PC-3 (cell line): ENCODE data around the gene CDKL5. TPM values are rescaled to one million over a fixed set of nuclear protein-coding genes. Genes with fewer than 3 reads are reported as not detected.

Experiments used
- ATAC-seq: fragments of 200-7000 bp; cut with Tn5 transposase; 2 replicates; pipeline ENCODE4 v1.9.1; 2020; ENCODE audit warnings: mild to moderate bottlenecking, moderate library complexity
- BruUV-seq: library from RNA; stranded (reverse); fragments of 400-500 nt; replicated peaks from 2 replicates; lab custom pipeline; 2021; lab: Mats Ljungman, UMichigan
- CTCF ChIA-PET: fragments of 300-600 bp; sonication (Branson Sonifier 250); formaldehyde crosslinking; loops from one replicate; lab custom pipeline; 2022; ENCODE audit warnings: antibody characterized with exemption; lab: Charles Lee
- POLR2A ChIA-PET: fragments of 300-600 bp; sonication (Branson Sonifier 250); formaldehyde crosslinking; loops from one replicate; lab custom pipeline; 2022; ENCODE audit warnings: antibody characterized with exemption; ENCODE audit not compliant: unreplicated experiment; lab: Charles Lee
- DNase-seq: peaks from one replicate; pipeline ENCODE4 v3.0.0-alpha.2; 2015
- H2AFZ ChIP-seq: fragments of 300-600 bp; sonication (generic); 2 replicates; pipeline ENCODE4 v1.6.0; 2016; ENCODE audit warnings: antibody characterized with exemption, low read length
- H3F3A ChIP-seq: fragments of 300-600 bp; sonication (generic); one replicate; pipeline ENCODE4 v1.6.0; 2017; ENCODE audit warnings: antibody characterized with exemption, low read length, control low read depth, mild to moderate bottlenecking; ENCODE audit not compliant: unreplicated experiment
- H3K27ac ChIP-seq: fragments of 300-600 bp; sonication (generic); 2 replicates; pipeline ENCODE4 v1.5.1; 2016; ENCODE audit warnings: mild to moderate bottlenecking, low read length
- H3K27me3 ChIP-seq: fragments of 300-600 bp; sonication (generic); 2 replicates; pipeline ENCODE4 v1.6.1; 2016; ENCODE audit warnings: low read length, mixed read lengths
- H3K36me3 ChIP-seq: fragments of 300-600 bp; sonication (generic); 2 replicates; pipeline ENCODE4 v1.6.1; 2016; ENCODE audit warnings: low read depth, mixed run types, low read length, mixed read lengths
- H3K4me1 ChIP-seq: fragments of 300-600 bp; sonication (generic); 2 replicates; pipeline ENCODE4 v1.5.1; 2016; ENCODE audit warnings: low read length; ENCODE audit not compliant: insufficient read depth
- H3K4me2 ChIP-seq: fragments of 300-600 bp; sonication (generic); 2 replicates; pipeline ENCODE4 v1.6.0; 2016; ENCODE audit warnings: low read length
- H3K4me3 ChIP-seq: fragments of 300-600 bp; sonication (generic); 2 replicates; pipeline ENCODE4 v1.5.1; 2016; ENCODE audit warnings: mild to moderate bottlenecking, low read length, mixed read lengths
- H3K79me2 ChIP-seq: fragments of 300-600 bp; sonication (generic); 2 replicates; pipeline ENCODE4 v1.6.1; 2017; ENCODE audit warnings: low read length, mixed read lengths
- H3K9ac ChIP-seq: fragments of 300-600 bp; sonication (generic); 2 replicates; pipeline ENCODE4 v1.6.0; 2016; ENCODE audit warnings: mild to moderate bottlenecking, low read length
- H3K9me2 ChIP-seq: fragments of 300-600 bp; sonication (generic); replicated peaks from 2 replicates; pipeline ENCODE4 v1.6.1; 2016; ENCODE audit warnings: mixed run types, low read length, mixed read lengths
- H3K9me3 ChIP-seq: fragments of 300-600 bp; sonication (generic); 2 replicates; pipeline ENCODE4 v1.6.1; 2016; ENCODE audit warnings: low read length, mixed read lengths
- H4K20me1 ChIP-seq: fragments of 300-600 bp; sonication (generic); 2 replicates; pipeline ENCODE4 v1.6.1; 2016; ENCODE audit warnings: low read length, mixed read lengths
- CTCF ChIP-seq: fragments of 300-600 bp; sonication (generic); conservative IDR thresholded peaks from 2 replicates; pipeline ENCODE4 v1.5.1; 2017; ENCODE audit warnings: antibody characterized with exemption, low read depth, mild to moderate bottlenecking, low read length
- EZH2 ChIP-seq: fragments of 300-600 bp; sonication (generic); IDR thresholded peaks from one replicate; pipeline ENCODE4 v1.6.1; 2017; ENCODE audit warnings: antibody characterized with exemption, mild to moderate bottlenecking, low read length; ENCODE audit not compliant: unreplicated experiment
- EZH2phosphoT487 ChIP-seq: fragments of 300-600 bp; sonication (generic); IDR thresholded peaks from 2 replicates; pipeline ENCODE4 v1.6.1; 2018; ENCODE audit warnings: mild to moderate bottlenecking, antibody characterized with exemption, low read length, borderline replicate concordance
- intact Hi-C: fragments of 100-400 bp; cut with micrococcal nuclease; formaldehyde crosslinking; loops from 2 replicates; pipeline ENCODE4 v1.9.0; 2023
- total RNA-seq: library from RNA; depleted of rRNA; stranded (reverse); fragments of >200 nt; gene quantifications from 2 replicates; pipeline ENCODE4 v1.2.3, GENCODE V29; 2014

Gene CDKL5
- total RNA-seq, 1 experiment from 2014 or later = 2.9 TPM

GRCh38 chrX:18654875-18655836 is 229.7 kb downstream of the CDKL5 start:
- Histone ChIP-seq H2AFZ (no peak overlapping the region), H3K9me2 (no peaks in the 10 kb centered on the region), H3F3A (no peaks in the 10 kb centered on the region), H4K20me1 (no peaks in the 10 kb centered on the region), H3K27me3 (no peaks in the 10 kb centered on the region), H3K4me2 (no peak overlapping the region), H3K36me3 (no peaks in the 10 kb centered on the region), H3K9ac (no peak overlapping the region), H3K9me3 (no peaks in the 10 kb centered on the region), H3K27ac (no peak overlapping the region), H3K4me3 (no peak overlapping the region), H3K4me1 (no peaks in the 10 kb centered on the region), H3K79me2 (no peaks in the 10 kb centered on the region)
- intact Hi-C loops = no loop called here
- no peak for TF ChIP-seq EZH2
- no peak for TF ChIP-seq CTCF
- TF ChIP-seq EZH2phosphoT487 = no peak
- BruUV-seq = no TSS peak
- POLR2A ChIA-PET = no interaction called here
- CTCF ChIA-PET = no interaction called here
- ATAC-seq (no peak), DNase-seq (no peak)

GRCh38 chrX:18661273-18661672 is 235.9 kb downstream of the CDKL5 start:
- no peaks in the 10 kb centered on the region for H4K20me1 ChIP-seq
- BruUV-seq = no TSS peak
- H3K4me2 ChIP-seq = no peak overlapping the region
- H3K36me3 ChIP-seq = no peaks in the 10 kb centered on the region
- TF ChIP-seq EZH2phosphoT487 (no peak), EZH2 (no peak), CTCF (no peak)
- no peaks in the 10 kb centered on the region for H3K27me3 ChIP-seq
- H3K4me3 ChIP-seq = no peak overlapping the region
- ChIA-PET POLR2A (no interaction called here), CTCF (no interaction called here)
- H3F3A ChIP-seq = no peaks in the 10 kb centered on the region
- ATAC-seq (no peak), DNase-seq (no peak)
- no peak overlapping the region for H3K9ac ChIP-seq
- intact Hi-C loops = no loop called here
- H3K27ac ChIP-seq = no peak overlapping the region
- no peaks in the 10 kb centered on the region for H3K4me1 ChIP-seq
- no peaks in the 10 kb centered on the region for H3K9me2 ChIP-seq
- H3K9me3 ChIP-seq = no peaks in the 10 kb centered on the region
- H2AFZ ChIP-seq = no peak overlapping the region
- H3K79me2 ChIP-seq = no peaks in the 10 kb centered on the region

GRCh38 chrX:18664947-18665346 is 239.5 kb downstream of the CDKL5 start:
- Histone ChIP-seq H3K4me2 (no peak overlapping the region), H3K27me3 (no peaks in the 10 kb centered on the region), H3K9ac (no peak overlapping the region), H2AFZ (no peak overlapping the region), H3K4me3 (no peak overlapping the region), H3K36me3 (no peaks in the 10 kb centered on the region), H3K79me2 (no peaks in the 10 kb centered on the region), H3F3A (no peaks in the 10 kb centered on the region), H3K4me1 (no peaks in the 10 kb centered on the region), H3K9me3 (no peaks in the 10 kb centered on the region), H3K9me2 (no peaks in the 10 kb centered on the region), H3K27ac (no peak overlapping the region), H4K20me1 (no peaks in the 10 kb centered on the region)
- ChIA-PET POLR2A (no interaction called here), CTCF (no interaction called here)
- TF ChIP-seq EZH2phosphoT487 = no peak
- peak; percentile 51; the same call in 1 of the 2 replicates for TF ChIP-seq CTCF
- BruUV-seq = no TSS peak
- intact Hi-C loops = no loop called here
- peak; percentile 18 for DNase-seq
- ATAC-seq = peak; percentile 33; the same call in 1 of the 2 replicates
